Prostate gland (tissue), 2 donors: ENCODE data around the gene MT3. TPM values are rescaled to one million over a fixed set of nuclear protein-coding genes. Genes with fewer than 3 reads are reported as not detected.
A peak's percentile ranks its signal among the peaks of the same experiment; 100 is the strongest.

Experiments
- DNase-seq: peaks from one replicate; pipeline ENCODE4 v3.0.0-alpha.2; 2019; ENCODE audit warnings: low spot score
- H3K27ac ChIP-seq, 2 donors: fragments of 200-600 bp; sonication (generic); 2 replicates each; pipeline ENCODE4 v1.5.1; 2017 to 2019
- H3K27me3 ChIP-seq: fragments of 200-600 bp; sonication (generic); replicated peaks from 2 replicates; pipeline ENCODE4 v1.5.1; 2019; ENCODE audit not compliant: insufficient read depth
- H3K36me3 ChIP-seq, 2 donors: fragments of 200-600 bp; sonication (generic); 1 replicate in 1 of 2; 2 replicates in 1 of 2; pipeline versions ENCODE4 v1.5.1 to v1.8.1; 2017 to 2019
- H3K4me1 ChIP-seq: fragments of 200-600 bp; sonication (generic); replicated peaks from 2 replicates; pipeline ENCODE4 v1.5.1; 2019
- H3K4me3 ChIP-seq, 2 donors: fragments of 200-600 bp; sonication (generic); 2 replicates each; pipeline ENCODE4 v1.5.1; 2017 to 2019
- H3K9me3 ChIP-seq: fragments of 200-600 bp; sonication (generic); 2 replicates; pipeline ENCODE4 v1.5.1; 2017
- POLR2A ChIP-seq: fragments of 450-650 bp; IDR thresholded peaks from one replicate; pipeline ENCODE4 v1.6.1; 2016; ENCODE audit warnings: antibody characterized with exemption, mild to moderate bottlenecking
- POLR2AphosphoS5 ChIP-seq: sonication (generic); formaldehyde crosslinking; IDR thresholded peaks from one replicate; pipeline ENCODE4 v1.6.1; 2017; ENCODE audit warnings: antibody characterized with exemption
- WGBS: methylation state at CpG from one replicate; pipeline ENCODE4 v1.1.5; 2018; 5-methylcytosine and 5-hydroxymethylcytosine counted together
- intact Hi-C: fragments of 100-400 bp; cut with DNase I; formaldehyde crosslinking; loops from one replicate; pipeline ENCODE4 v1.14.2; 2022
- total RNA-seq, 2 donors: library from RNA; depleted of rRNA; stranded (reverse); fragments of >200 nt; gene quantifications; one replicate each; pipeline ENCODE4 v1.1.0, GENCODE V29; 2016
- TF ChIP-seq, protein P1 (sequence below), 4 experiments: fragments of 200-600 bp in 2 of 4; fragments of 450-650 bp in 2 of 4; sonication (generic) in 2 of 4; IDR thresholded peaks; 1 replicate in 3 of 4; 2 replicates in 1 of 4; pipeline ENCODE4 v1.5.1; 2016 to 2019; ENCODE audit warnings: antibody characterized with exemption in 4 of 4, mild to moderate bottlenecking in 2 of 4, moderate library complexity in 2 of 4

MT3 gene
- total RNA-seq, 2 donors from 2014 or later, result 1.6 TPM; not detected in 1

DNA sequence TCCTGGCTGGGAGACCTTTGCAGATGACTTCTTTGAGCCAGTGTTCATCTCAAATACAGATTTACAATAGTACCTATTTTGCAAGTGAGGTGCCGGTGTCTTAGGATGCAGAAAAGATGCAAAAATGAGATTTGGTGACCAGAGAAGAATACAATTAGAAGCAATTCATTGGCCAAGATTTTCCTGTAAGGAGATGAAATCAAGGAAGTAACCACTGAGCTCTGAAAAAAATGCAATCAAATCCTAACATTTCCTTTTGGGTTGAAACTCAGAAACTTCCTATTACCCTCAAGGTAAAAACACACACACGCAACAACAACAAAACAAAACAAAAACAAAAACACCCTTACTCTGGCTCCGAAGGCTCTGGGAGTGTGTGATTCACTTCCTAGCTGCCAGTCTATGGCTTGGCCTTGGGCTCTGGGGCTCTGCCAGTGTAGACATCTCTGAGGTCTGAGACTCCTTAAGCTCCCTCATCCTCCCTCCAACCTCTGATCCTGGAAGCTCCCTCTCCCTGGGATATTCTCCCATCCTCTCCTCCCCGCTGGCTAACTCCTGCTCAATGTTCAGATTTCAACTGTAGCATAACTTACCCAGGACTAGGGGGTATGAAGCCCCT is 41.3 kb upstream of the MT3 start:
- Histone ChIP-seq H3K4me1 (peaks cover 7% of the 10 kb centered on the region), H3K9me3 (no peaks in the 10 kb centered on the region), H3K27me3 (no peaks in the 10 kb centered on the region), H3K36me3 (no peaks in the 10 kb centered on the region), H3K27ac (no peak overlapping the region), H3K4me3 (no peak overlapping the region)
- intact Hi-C loops, result no loop called here
- DNase-seq, result no peak
- no peak for TF ChIP-seq POLR2AphosphoS5
- TF ChIP-seq POLR2A, result no peak
- TF ChIP-seq, protein P1, sequence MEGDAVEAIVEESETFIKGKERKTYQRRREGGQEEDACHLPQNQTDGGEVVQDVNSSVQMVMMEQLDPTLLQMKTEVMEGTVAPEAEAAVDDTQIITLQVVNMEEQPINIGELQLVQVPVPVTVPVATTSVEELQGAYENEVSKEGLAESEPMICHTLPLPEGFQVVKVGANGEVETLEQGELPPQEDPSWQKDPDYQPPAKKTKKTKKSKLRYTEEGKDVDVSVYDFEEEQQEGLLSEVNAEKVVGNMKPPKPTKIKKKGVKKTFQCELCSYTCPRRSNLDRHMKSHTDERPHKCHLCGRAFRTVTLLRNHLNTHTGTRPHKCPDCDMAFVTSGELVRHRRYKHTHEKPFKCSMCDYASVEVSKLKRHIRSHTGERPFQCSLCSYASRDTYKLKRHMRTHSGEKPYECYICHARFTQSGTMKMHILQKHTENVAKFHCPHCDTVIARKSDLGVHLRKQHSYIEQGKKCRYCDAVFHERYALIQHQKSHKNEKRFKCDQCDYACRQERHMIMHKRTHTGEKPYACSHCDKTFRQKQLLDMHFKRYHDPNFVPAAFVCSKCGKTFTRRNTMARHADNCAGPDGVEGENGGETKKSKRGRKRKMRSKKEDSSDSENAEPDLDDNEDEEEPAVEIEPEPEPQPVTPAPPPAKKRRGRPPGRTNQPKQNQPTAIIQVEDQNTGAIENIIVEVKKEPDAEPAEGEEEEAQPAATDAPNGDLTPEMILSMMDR (IDR thresholded peaks at IDR 0.05), result no peak
- 77% methylated on average over 4 of the region's 4 CpGs for WGBS

DNA sequence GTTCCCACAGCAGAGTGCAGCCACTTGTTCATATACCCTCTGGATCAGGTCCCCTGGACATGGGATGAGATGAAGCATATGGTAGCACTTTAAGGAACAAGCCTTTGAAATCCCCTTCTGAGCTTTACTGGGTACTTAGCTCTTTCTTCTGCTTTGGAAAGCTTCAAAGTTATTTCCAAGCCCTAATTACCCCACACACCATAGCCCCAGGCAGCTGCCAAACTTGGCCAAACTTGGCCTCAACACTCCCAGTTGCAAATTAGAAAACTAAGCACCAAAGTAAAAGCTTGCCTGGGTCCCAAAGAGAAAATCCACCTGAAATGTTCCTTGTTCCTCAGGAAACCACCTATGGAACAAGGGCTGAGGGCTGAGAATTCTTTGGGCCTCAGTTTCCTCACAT is 40.2 kb upstream of the MT3 start:
- no peak overlapping the region for H3K27ac ChIP-seq

DNA sequence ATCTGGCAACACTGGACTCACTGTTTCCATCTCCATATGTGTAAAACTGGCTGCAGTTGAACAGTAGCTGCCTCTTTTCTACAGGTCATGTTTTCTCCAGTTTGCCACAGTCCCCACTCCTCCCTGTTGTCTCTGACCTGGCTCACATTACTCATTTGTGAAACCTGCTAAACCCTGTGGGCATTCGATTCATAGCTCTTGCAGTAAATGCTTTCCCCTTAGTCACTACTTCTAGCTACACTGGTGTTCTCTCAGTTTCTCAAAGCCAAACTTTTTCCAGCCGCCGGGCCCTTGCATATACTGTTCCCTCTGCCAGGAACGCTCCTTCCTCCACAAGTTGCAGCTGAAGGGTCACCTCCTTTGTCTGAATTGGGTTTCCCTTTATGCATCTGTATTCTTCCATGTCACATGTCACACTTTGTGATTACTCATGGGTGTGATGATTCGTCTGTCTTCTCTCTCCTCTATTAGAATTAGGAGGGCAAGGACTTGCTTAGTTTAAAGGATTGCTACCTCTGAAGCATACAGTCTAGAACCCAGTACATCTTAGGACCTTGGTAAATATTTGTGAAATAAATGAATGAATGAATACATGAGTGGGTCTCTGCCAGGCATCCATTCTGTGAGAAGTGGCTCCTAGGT is 39.5 kb upstream of the MT3 start:
- no peak overlapping the region for H3K27ac ChIP-seq
- intact Hi-C loops, result no loop called here

More for the DNA sequence above, 40.2 kb upstream of the MT3 start:
- intact Hi-C loops, result no loop called here
- H3K36me3 ChIP-seq, result no peaks in the 10 kb centered on the region
- peaks cover 7% of the 10 kb centered on the region for H3K4me1 ChIP-seq
- no peak for DNase-seq
- no peaks in the 10 kb centered on the region for H3K9me3 ChIP-seq
- no peaks in the 10 kb centered on the region for H3K27me3 ChIP-seq
- TF ChIP-seq, protein P1 (IDR thresholded peaks at IDR 0.05), result no peak
- TF ChIP-seq POLR2AphosphoS5, result no peak
- TF ChIP-seq POLR2A, result no peak
- H3K4me3 ChIP-seq, result no peak overlapping the region

DNA sequence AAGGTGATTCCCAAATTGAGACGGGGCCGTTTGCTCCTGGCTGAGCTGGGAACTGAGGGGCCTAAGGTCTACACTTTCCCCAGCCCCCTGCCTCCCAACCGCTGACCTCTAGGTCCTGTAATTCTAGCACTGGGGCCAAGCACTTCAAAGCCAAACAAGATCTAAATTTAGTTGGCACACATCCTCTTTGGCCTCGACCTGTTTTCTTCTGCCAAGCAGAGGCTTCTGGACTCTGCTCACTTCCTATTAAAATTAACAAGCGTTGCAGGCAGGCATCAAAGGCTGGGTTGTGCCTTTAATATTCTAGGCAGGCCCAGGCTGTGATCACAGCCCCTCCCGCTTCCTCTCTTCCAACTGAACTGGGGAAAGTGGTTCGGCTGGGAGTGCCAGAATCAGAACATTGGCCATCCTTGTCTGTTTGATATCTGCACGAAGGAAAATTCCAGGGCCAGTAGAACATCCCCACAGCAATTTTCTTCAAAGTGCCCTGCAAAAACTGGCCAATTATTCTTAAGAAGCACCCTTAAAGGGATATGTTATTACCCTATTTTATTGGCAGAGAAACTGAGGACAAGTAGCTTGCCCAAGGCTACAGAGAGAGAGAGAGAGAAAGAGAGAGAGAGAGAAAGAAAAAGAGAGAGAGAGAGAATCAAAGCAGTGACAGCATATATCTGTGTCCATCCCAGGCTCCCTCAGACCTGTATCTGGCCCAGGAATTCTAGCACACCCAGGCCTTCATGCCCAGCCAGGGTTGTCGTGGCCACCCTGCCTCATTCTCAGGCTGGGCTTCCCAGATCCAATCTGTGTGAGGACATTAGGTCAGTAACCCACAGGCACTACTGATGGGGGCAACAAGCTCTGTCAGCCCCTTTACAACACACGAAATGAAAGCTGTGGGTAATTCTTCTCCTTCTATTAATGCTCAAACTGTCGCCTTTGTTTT is 37.3 kb upstream of the MT3 start:
- TF ChIP-seq, protein P1 (IDR thresholded peaks at IDR 0.05), result no peak
- peak; percentile 94 for TF ChIP-seq POLR2AphosphoS5
- H3K36me3 ChIP-seq, result no peaks in the 10 kb centered on the region
- H3K4me3 ChIP-seq, result no peak overlapping the region
- peak; percentile 91 for DNase-seq
- peak overlapping the region; percentile 64 to 73 for H3K27ac ChIP-seq
- intact Hi-C loops, result no loop called here
- H3K27me3 ChIP-seq, result no peaks in the 10 kb centered on the region
- WGBS, result 13% methylated on average over 11 of the region's 11 CpGs
- peaks cover 7% of the 10 kb centered on the region for H3K4me1 ChIP-seq
- H3K9me3 ChIP-seq, result no peaks in the 10 kb centered on the region

More for the DNA sequence above, 39.5 kb upstream of the MT3 start:
- Histone ChIP-seq H3K9me3 (no peaks in the 10 kb centered on the region), H3K4me1 (peaks cover 7% of the 10 kb centered on the region), H3K36me3 (no peaks in the 10 kb centered on the region), H3K27me3 (no peaks in the 10 kb centered on the region), H3K4me3 (no peak overlapping the region)
- WGBS, result 94% methylated on average over 5 of the region's 5 CpGs
- DNase-seq, result no peak
- no peak for TF ChIP-seq POLR2AphosphoS5
- no peak for TF ChIP-seq POLR2A
- TF ChIP-seq, protein P1 (IDR thresholded peaks at IDR 0.05), result no peak
